NCI-H510A treated with DMSO at 0.1 percent for 48 hours (cell line): ENCODE data around the gene C1orf21.
A peak's percentile ranks its signal among the peaks of the same experiment; 100 is the strongest.
"Not testable (repeated sequence)": the region's sequence is repeated elsewhere in the genome, so short reads cannot be mapped to it uniquely, and the experiment has no call there.

Experiments
- DNase-seq: peaks from one replicate; lab custom pipeline; 2025; lab: John Stamatoyannopoulos, UW

The C1orf21 gene

GRCh38 chr1:184597650-184598357, 211.0 kb downstream of the C1orf21 start:
- DNase-seq, result no peak

DNA sequence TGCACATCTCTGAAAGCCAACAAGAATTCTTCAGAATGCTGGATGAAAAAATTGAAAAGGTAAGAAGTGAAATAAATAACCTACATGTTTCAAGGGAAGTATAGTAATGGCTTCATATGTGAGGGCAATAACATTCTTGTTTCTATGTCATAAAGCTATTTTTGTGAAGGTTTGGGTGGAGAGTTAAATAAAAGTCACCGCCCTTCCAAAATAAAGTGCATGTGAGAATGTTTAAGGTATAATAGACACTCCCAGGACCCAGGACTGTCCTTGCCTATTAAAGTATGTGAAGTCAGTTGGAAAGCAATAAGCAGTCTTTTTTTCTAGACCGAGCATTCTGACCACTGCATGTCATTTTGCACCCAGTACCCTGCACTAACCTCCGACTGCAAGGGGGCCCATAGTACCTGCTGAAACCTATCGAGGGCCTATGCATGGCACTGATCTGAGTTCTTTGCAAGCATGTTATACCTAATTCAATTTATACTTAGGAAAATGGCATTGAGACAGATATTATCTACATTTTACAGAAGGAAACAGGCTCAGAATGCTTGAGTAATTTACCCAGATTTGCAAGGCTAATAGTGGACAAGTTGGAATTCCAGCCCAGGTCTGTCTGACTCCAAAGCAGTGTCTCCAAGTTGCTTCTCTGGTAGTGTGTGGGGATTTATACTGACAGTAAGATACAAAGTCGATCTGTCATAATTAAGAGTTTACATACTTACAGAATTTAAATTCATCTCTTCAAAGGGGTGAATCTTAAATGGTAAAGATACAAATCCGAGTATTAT, 211.8 kb downstream of the C1orf21 start:
- no peak for DNase-seq

GRCh38 chr1:184604152-184604900, 217.5 kb downstream of the C1orf21 start:
- DNase-seq, result no peak

DNA sequence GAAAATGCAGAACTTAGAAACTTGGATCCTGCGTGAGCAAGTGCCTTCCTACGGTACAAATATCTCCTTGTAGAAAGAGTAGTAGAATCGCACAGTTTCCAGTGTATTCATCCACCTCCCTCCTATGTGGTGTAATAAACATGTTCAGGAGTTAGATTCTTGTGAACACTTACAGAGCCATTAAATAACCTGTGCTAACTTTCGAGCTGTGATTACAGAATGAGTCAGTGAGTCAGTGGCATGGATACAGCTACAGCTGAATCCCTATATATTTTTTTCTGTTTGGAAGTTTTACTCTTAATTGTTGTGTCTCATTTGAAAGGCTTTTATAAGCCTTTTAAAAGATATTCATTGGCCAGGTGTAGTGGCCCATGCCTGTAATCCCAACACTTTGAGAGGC, 219.1 kb downstream of the C1orf21 start:
- no peak for DNase-seq

GRCh38 chr1:184606786-184607185, 220.0 kb downstream of the C1orf21 start:
- DNase-seq, result no peak

DNA sequence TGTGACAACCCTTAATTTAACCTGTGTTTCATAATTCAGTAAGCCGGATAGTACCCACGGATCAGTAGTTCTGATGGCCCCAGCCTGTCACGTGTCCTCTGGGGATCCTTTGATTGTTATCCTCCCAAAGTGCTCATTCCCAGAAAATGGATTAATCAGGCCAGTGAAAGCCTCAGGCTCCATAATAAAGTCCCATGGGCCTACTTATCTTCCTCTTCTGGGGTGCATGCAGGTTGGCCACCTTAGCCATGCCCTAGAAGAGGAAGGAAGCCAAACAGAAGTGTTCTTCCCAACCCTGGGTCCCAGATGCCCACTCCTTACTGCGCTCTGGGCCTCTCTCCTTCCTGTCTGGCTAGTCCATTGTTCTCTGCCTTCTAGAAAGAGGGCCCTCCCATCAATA, 221.8 kb downstream of the C1orf21 start:
- no peak for DNase-seq

DNA sequence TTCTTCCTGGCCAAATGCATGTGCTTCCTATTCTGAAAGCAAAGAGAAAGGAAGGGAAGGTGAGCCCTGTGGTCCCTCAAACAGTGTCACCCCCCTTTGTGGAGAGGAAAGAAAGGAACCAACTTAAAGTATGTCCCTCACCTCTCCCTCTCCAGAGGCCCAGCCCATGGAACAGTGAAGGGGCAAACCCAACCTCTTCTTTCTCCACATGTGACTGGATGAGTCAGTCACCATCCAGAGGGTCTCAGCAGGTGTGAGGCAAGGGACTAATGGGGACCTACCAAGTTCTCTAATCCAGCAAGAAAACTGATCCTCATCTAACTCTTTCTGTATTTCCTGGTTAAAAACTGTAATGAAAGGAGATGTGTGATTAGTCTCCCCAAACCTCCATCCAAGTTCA, 222.2 kb downstream of the C1orf21 start:
- no peak for DNase-seq

DNA sequence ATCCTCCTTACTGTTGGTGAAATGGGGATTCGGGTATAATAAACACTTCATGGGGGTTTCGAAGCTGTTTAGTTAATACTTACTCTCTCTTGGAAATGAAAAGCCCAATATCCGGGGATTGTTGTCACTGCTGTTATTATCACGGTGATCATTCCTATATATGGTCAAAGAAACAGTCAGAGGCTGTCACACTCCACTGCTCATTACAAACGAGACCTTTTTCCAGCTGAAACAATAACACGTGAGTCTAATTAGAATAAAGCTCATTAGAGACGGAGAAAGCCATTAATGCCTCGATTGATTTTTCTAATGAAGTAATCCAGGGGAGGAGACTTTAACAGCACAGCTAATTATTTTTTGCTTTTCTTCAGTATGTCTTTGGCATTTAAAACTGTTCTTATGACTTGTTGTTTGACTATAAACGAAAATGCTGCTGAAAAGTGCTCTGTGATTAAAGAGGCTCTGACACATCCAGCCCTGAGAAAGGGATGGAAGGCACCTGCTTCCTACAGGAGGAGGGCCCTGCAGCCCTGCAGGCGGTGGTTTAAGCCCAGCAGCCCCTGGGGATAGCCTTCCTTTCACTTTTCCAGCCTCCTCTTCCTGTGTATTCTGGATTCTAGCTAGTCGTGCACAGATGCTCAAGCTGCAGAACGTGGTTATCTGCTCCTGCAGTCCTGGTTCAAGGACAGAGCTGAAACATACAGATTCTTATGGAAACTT, 224.2 kb downstream of the C1orf21 start:
- DNase-seq, result peak; percentile 68

DNA sequence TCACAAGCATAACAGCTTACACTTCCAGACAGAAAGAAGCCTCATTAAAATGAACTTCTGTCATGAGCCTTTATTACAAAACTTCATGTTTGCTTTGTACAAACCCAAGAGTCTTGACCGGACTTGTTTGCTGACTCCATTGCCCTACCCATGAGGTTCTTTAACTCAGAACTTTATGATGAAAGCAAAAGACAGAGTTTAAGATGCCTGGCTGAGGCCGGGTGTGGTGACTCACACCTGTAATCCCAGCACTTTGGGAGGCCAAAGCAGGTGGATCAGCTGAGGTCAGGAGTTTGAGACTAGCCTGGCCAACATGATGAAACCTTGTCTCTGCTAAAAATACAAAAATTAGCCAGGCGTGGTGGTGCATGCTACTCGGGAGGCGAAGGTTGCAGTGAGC, 225.4 kb downstream of the C1orf21 start:
- DNase-seq, result not testable (repeated sequence)

DNA sequence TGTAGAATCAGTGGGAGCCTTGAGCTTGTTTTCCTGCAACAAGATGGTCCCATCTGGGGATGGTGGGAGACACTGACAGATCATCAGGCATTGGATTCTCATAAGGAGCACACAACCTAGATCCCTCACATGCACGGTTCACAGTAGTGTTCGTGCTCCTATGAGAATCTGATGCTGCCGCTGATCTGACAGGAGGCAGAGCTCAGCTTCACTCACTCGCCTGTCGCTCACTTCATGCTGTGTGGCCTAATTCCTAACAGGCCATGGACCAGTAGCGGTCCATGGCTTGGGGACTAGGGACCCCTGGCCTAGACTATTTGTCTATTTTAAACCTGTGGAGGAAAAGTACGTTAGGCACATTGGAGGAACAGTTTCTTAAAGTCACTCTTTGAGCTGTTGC, 227.8 kb downstream of the C1orf21 start:
- DNase-seq, result no peak

- no peak for DNase-seq
These were observed 228.5 kb downstream of the C1orf21 start for GRCh38 chr1:184615301-184615700.

GRCh38 chr1:184616504-184616903, 229.7 kb downstream of the C1orf21 start:
- DNase-seq, result no peak

- DNase-seq, result no peak
These were observed 230.7 kb downstream of the C1orf21 start for GRCh38 chr1:184617433-184618029.

- DNase-seq, result no peak
These were observed 232.0 kb downstream of the C1orf21 start for GRCh38 chr1:184618851-184619250.

GRCh38 chr1:184620469-184620868, 233.6 kb downstream of the C1orf21 start:
- DNase-seq, result no peak

GRCh38 chr1:184621260-184621659, 234.4 kb downstream of the C1orf21 start:
- DNase-seq, result no peak

- DNase-seq, result peak; percentile 77
These were observed 235.5 kb downstream of the C1orf21 start for GRCh38 chr1:184622136-184622823.

- DNase-seq, result no peak
These were observed 236.6 kb downstream of the C1orf21 start for GRCh38 chr1:184623404-184623803.

DNA sequence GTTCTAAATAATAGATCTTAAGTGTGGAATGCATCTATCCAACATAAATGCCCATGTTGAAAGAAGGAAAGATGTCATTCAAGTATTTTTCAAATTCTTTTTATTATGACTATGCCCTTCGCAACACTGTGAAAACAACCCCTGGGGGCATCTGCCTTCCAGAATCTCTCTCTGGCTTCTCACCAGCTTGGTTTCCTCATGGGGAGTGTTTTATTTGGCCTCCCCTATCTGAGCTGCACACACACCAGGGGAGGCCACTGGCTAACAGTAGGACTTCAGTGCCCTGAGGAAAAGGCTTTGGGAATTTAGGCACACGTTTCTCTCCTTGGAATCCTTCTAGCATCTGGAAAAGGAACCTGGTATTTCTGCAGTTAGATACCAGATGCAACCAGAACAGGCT, 237.2 kb downstream of the C1orf21 start:
- no peak for DNase-seq

DNA sequence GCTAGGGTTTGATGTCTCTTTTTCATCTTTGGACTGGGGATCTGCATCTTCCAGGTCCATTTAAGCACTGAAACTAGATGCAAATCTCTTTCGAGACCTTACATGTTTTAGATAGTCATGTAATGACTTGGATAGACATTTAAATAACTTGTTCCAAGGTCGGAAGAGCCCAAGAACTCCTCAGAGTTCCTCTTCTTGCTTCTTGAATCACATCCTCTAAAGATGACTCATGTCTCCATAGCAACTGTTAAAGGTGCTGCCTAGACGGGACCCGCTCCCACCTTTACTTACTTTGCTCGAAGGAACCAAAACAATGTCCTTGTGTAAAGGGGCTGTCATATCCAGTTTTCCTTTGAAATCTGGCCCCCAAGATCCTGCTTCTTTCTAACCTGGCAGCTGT, 237.8 kb downstream of the C1orf21 start:
- DNase-seq, result no peak

DNA sequence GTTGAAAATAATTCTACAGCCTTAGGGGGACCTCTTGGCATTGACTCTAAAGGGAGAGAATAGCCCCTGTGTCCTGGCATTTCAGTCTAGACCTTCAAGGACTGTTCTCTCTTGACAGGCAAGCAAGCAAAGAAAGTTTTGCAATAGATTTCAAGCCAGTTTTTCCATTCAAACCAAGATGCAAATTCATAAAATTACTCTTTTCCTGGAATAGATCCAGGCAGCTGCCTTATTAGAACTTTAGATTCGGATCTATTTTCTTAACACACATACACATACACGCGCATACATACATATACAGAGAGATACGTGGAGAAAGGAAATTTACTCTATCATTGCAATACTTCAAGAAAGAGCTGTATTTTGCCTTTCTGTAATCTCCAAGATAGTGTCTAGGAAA, 238.4 kb downstream of the C1orf21 start:
- no peak for DNase-seq
